Measurements from ENCODE around the gene CTNNA2.

CTNNA2 gene

DNA sequence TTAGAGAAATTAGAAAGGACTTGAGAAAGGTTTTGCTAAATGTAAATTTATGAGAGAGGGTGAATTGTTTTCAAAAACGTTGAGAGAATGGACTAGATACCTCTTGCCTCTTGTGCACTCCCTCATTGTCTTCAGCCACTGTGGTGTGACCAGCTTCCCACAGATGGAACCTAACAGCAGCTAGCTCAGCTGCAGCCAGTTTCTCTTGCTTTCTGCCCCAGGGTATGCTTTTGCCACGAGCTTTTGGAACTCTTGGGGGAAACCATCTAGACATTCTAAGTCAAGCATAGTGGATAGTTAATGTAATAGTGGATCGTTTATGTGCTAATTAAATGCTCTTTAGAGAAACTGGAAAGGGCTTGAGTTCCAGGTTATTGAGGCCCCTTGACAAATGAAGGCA is 288.2 kb downstream of the CTNNA2 start:
- no peak overlapping the region for H2BK120ac ChIP-seq (ENCODE audit: insufficient read depth, low read length, poor library complexity)
- DNase-seq = no peak
- no peaks in the 10 kb centered on the region for H3K4me1 ChIP-seq (ENCODE audit: control insufficient read depth in 1 of 2, insufficient read depth in 2 of 2, low read length in 2 of 2)
- H3K79me2 ChIP-seq (ENCODE audit: control insufficient read depth, insufficient read depth, low read length, poor library complexity) = no peaks in the 10 kb centered on the region
- no peak overlapping the region for H3K4ac ChIP-seq (ENCODE audit: low read depth, low read length)
- no peaks in the 10 kb centered on the region for H3K36me3 ChIP-seq (ENCODE audit: control insufficient read depth in 1 of 2, insufficient read depth in 2 of 2, low read length in 2 of 2)
- H3K4me2 ChIP-seq (ENCODE audit: low read length) = no peak overlapping the region
- no peak overlapping the region for H3K27ac ChIP-seq (ENCODE audit: low read depth, low read length)
- no peak overlapping the region for H2BK12ac ChIP-seq (ENCODE audit: low read length)
- no peak overlapping the region for H3K14ac ChIP-seq (ENCODE audit: low read length)
- no peak overlapping the region for H4K8ac ChIP-seq (ENCODE audit: low read depth, low read length)
- no peaks in the 10 kb centered on the region for H3K9me3 ChIP-seq (ENCODE audit: insufficient read depth, low read depth, low read length)
- H2AK5ac ChIP-seq (ENCODE audit: low read length) = no peak overlapping the region
- H3K79me1 ChIP-seq (ENCODE audit: low read length) = no peaks in the 10 kb centered on the region
- no peak overlapping the region for H4K91ac ChIP-seq (ENCODE audit: low read depth, low read length)
- no peaks in the 10 kb centered on the region for H3K27me3 ChIP-seq (ENCODE audit: insufficient read depth, low read length)
- no peak overlapping the region for H4K12ac ChIP-seq (ENCODE audit: low read depth, low read length)
- no peak overlapping the region for H2AFZ ChIP-seq (ENCODE audit: insufficient read depth, low read length, poor library complexity)
- no peak overlapping the region for H3K9ac ChIP-seq (ENCODE audit: low read length)
- H3K18ac ChIP-seq (ENCODE audit: low read length) = no peak overlapping the region
- no peak overlapping the region for H2BK5ac ChIP-seq (ENCODE audit: low read depth, low read length, poor library complexity)
- no CpG with 5 or more reads among the region's 3 CpGs for WGBS (ENCODE audit: extremely low coverage, insufficient coverage, insufficient read length)
- no peak overlapping the region for H3K23ac ChIP-seq (ENCODE audit: low read length)
- no peak overlapping the region for H3K4me3 ChIP-seq (ENCODE audit: low read depth, low read length)

DNA sequence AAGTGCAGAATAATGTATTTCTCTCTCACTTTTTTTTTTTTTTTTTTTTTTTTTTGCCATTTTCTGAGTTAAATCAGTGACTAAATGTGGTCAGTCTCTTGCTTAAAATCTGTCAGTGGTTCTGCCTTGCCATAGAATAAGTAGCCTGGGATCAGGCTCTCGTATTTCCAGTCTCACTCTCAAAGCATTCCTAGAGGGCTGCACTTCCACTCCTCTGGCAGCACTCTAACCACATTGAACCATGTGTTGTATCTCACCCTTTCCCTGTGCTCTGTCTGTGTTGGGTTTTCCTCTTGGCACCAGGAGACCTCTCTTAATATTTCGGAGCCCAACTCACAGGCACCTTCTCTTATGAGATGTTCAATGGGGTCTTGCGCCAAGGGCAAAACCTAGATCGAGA is 304.4 kb downstream of the CTNNA2 start:
- Histone ChIP-seq H3K9me3 (ENCODE audit: insufficient read depth, low read depth, low read length) (no peaks in the 10 kb centered on the region), H2BK5ac (ENCODE audit: low read depth, low read length, poor library complexity) (no peak overlapping the region)
- DNase-seq = no peak

DNA sequence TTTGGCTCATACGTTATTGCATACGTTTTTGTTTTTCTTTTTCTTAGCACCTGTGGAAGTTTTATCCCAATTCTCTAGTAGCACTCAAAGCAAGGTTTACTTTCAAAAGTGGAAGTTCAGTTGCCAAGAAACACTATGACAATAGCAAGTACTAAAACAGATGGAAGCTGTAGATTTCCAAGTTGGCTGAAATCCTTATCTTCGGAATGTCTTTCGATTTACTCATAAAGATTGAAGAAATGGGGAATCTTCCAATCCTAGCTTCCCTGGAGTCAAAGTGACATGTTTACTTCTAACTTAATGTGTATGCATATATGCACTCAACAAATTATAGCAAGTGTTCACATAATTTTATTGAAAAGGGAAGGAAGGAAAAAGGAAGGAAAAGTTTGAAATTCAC is 307.4 kb downstream of the CTNNA2 start:
- H4K8ac ChIP-seq (ENCODE audit: low read depth, low read length) = no peak overlapping the region
- H3K79me1 ChIP-seq (ENCODE audit: low read length) = no peaks in the 10 kb centered on the region
- DNase-seq = no peak
- H2AFZ ChIP-seq (ENCODE audit: insufficient read depth, low read length, poor library complexity) = no peak overlapping the region
- no peak overlapping the region for H2BK12ac ChIP-seq (ENCODE audit: low read length)
- H4K12ac ChIP-seq (ENCODE audit: low read depth, low read length) = no peak overlapping the region
- H3K18ac ChIP-seq (ENCODE audit: low read length) = no peak overlapping the region
- H3K9me3 ChIP-seq (ENCODE audit: insufficient read depth, low read depth, low read length) = no peaks in the 10 kb centered on the region
- no peak overlapping the region for H2AK5ac ChIP-seq (ENCODE audit: low read length)
- H3K14ac ChIP-seq (ENCODE audit: low read length) = no peak overlapping the region
- H3K4me2 ChIP-seq (ENCODE audit: low read length) = no peak overlapping the region
- WGBS (ENCODE audit: extremely low coverage, insufficient coverage, insufficient read length) = no CpG with 5 or more reads among the region's 4 CpGs
- H3K4ac ChIP-seq (ENCODE audit: low read depth, low read length) = no peak overlapping the region
- no peaks in the 10 kb centered on the region for H3K79me2 ChIP-seq (ENCODE audit: control insufficient read depth, insufficient read depth, low read length, poor library complexity)
- H2BK120ac ChIP-seq (ENCODE audit: insufficient read depth, low read length, poor library complexity) = no peak overlapping the region
- no peaks in the 10 kb centered on the region for H3K27me3 ChIP-seq (ENCODE audit: insufficient read depth, low read length)
- no peak overlapping the region for H3K27ac ChIP-seq (ENCODE audit: low read depth, low read length)
- no peak overlapping the region for H2BK5ac ChIP-seq (ENCODE audit: low read depth, low read length, poor library complexity)
- no peak overlapping the region for H3K4me3 ChIP-seq (ENCODE audit: low read depth, low read length)
- no peak overlapping the region for H3K9ac ChIP-seq (ENCODE audit: low read length)
- no peaks in the 10 kb centered on the region for H3K4me1 ChIP-seq (ENCODE audit: control insufficient read depth in 1 of 2, insufficient read depth in 2 of 2, low read length in 2 of 2)
- no peak overlapping the region for H4K91ac ChIP-seq (ENCODE audit: low read depth, low read length)
- H3K36me3 ChIP-seq (ENCODE audit: control insufficient read depth in 1 of 2, insufficient read depth in 2 of 2, low read length in 2 of 2) = no peaks in the 10 kb centered on the region
- H3K23ac ChIP-seq (ENCODE audit: low read length) = no peak overlapping the region

More for the DNA sequence above, 304.4 kb downstream of the CTNNA2 start:
- Histone ChIP-seq H2AFZ (ENCODE audit: insufficient read depth, low read length, poor library complexity) (no peak overlapping the region), H3K4me3 (ENCODE audit: low read depth, low read length) (no peak overlapping the region), H3K79me2 (ENCODE audit: control insufficient read depth, insufficient read depth, low read length, poor library complexity) (no peaks in the 10 kb centered on the region), H2AK5ac (ENCODE audit: low read length) (no peak overlapping the region), H3K18ac (ENCODE audit: low read length) (no peak overlapping the region), H3K23ac (ENCODE audit: low read length) (no peak overlapping the region), H3K4ac (ENCODE audit: low read depth, low read length) (no peak overlapping the region), H3K27ac (ENCODE audit: low read depth, low read length) (no peak overlapping the region), H3K79me1 (ENCODE audit: low read length) (no peaks in the 10 kb centered on the region), H3K4me2 (ENCODE audit: low read length) (no peak overlapping the region), H2BK120ac (ENCODE audit: insufficient read depth, low read length, poor library complexity) (no peak overlapping the region), H4K91ac (ENCODE audit: low read depth, low read length) (no peak overlapping the region), H2BK12ac (ENCODE audit: low read length) (no peak overlapping the region), H3K27me3 (ENCODE audit: insufficient read depth, low read length) (no peaks in the 10 kb centered on the region), H3K9ac (ENCODE audit: low read length) (no peak overlapping the region), H3K4me1 (ENCODE audit: control insufficient read depth in 1 of 2, insufficient read depth in 2 of 2, low read length in 2 of 2) (no peaks in the 10 kb centered on the region), H4K12ac (ENCODE audit: low read depth, low read length) (no peak overlapping the region), H3K14ac (ENCODE audit: low read length) (no peak overlapping the region), H3K36me3 (ENCODE audit: control insufficient read depth in 1 of 2, insufficient read depth in 2 of 2, low read length in 2 of 2) (no peaks in the 10 kb centered on the region), H4K8ac (ENCODE audit: low read depth, low read length) (no peak overlapping the region)
- no CpG with 5 or more reads among the region's 4 CpGs for WGBS (ENCODE audit: extremely low coverage, insufficient coverage, insufficient read length)

DNA sequence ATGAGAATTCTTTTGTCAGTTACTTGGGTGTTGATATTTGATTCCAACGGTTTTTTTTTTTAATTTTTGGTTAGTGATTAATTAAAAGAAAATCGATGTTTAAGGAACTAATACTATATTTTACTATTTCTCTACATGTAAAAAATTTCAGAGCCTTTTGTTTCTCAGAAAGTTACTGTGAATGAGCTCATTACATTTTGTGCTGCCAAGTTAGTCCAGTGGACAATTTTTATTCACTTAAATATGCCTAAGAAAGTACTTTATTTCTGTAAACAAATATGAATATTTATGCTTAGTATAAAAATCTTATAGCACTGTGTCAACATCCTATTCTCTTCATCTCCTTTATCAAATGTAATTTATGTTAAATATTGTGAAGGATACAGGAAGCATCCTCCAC is 309.3 kb downstream of the CTNNA2 start:
- H3K79me1 ChIP-seq (ENCODE audit: low read length) = no peaks in the 10 kb centered on the region
- no peak overlapping the region for H2BK12ac ChIP-seq (ENCODE audit: low read length)
- no peak overlapping the region for H3K27ac ChIP-seq (ENCODE audit: low read depth, low read length)
- no peak overlapping the region for H3K14ac ChIP-seq (ENCODE audit: low read length)
- no peak overlapping the region for H3K4ac ChIP-seq (ENCODE audit: low read depth, low read length)
- H2BK120ac ChIP-seq (ENCODE audit: insufficient read depth, low read length, poor library complexity) = no peak overlapping the region
- WGBS (ENCODE audit: extremely low coverage, insufficient coverage, insufficient read length) = no CpG with 5 or more reads among the region's 2 CpGs
- H4K8ac ChIP-seq (ENCODE audit: low read depth, low read length) = no peak overlapping the region
- no peak overlapping the region for H3K23ac ChIP-seq (ENCODE audit: low read length)
- H4K91ac ChIP-seq (ENCODE audit: low read depth, low read length) = no peak overlapping the region
- H2AFZ ChIP-seq (ENCODE audit: insufficient read depth, low read length, poor library complexity) = no peak overlapping the region
- H3K18ac ChIP-seq (ENCODE audit: low read length) = no peak overlapping the region
- no peak for DNase-seq
- no peak overlapping the region for H4K12ac ChIP-seq (ENCODE audit: low read depth, low read length)
- H3K4me3 ChIP-seq (ENCODE audit: low read depth, low read length) = no peak overlapping the region
- no peak overlapping the region for H3K4me2 ChIP-seq (ENCODE audit: low read length)
- H3K36me3 ChIP-seq (ENCODE audit: control insufficient read depth in 1 of 2, insufficient read depth in 2 of 2, low read length in 2 of 2) = no peaks in the 10 kb centered on the region
- H2AK5ac ChIP-seq (ENCODE audit: low read length) = no peak overlapping the region
- H3K27me3 ChIP-seq (ENCODE audit: insufficient read depth, low read length) = no peaks in the 10 kb centered on the region
- no peaks in the 10 kb centered on the region for H3K79me2 ChIP-seq (ENCODE audit: control insufficient read depth, insufficient read depth, low read length, poor library complexity)
- no peaks in the 10 kb centered on the region for H3K4me1 ChIP-seq (ENCODE audit: control insufficient read depth in 1 of 2, insufficient read depth in 2 of 2, low read length in 2 of 2)
- no peaks in the 10 kb centered on the region for H3K9me3 ChIP-seq (ENCODE audit: insufficient read depth, low read depth, low read length)
- no peak overlapping the region for H2BK5ac ChIP-seq (ENCODE audit: low read depth, low read length, poor library complexity)
- no peak overlapping the region for H3K9ac ChIP-seq (ENCODE audit: low read length)
